NCI-H187 treated with DMSO at 0.1 percent for 48 hours (cell line): ENCODE measurements around the gene OR7G2.
"Not testable (repeated sequence)": the region's sequence is repeated elsewhere in the genome, so short reads cannot be mapped to it uniquely, and the experiment has no call there.

ENCODE experiments used
- DNase-seq: peaks from one replicate; lab custom pipeline; 2025; lab: John Stamatoyannopoulos, UW

OR7G2 gene

GRCh38 chr19:9073806-9074205 lies 33.5 kb downstream of the OR7G2 start:
- no peak for DNase-seq

GRCh38 chr19:9071720-9072119 lies 35.6 kb downstream of the OR7G2 start:
- not testable (repeated sequence) for DNase-seq

- no peak for DNase-seq
These were observed 37.2 kb downstream of the OR7G2 start for GRCh38 chr19:9070066-9070465.

GRCh38 chr19:9065457-9066014 lies 41.7 kb downstream of the OR7G2 start:
- no peak for DNase-seq

GRCh38 chr19:9061879-9062278 lies 45.4 kb downstream of the OR7G2 start:
- no peak for DNase-seq

GRCh38 chr19:9060564-9061340 lies 46.5 kb downstream of the OR7G2 start:
- no peak for DNase-seq

- no peak for DNase-seq
These were observed 48.2 kb downstream of the OR7G2 start for GRCh38 chr19:9058905-9059667.

- no peak for DNase-seq
These were observed 49.6 kb downstream of the OR7G2 start for GRCh38 chr19:9057505-9058258.

- DNase-seq, result not testable (repeated sequence)
These were observed 51.1 kb downstream of the OR7G2 start for GRCh38 chr19:9056131-9056530.

GRCh38 chr19:9054765-9055164 lies 52.5 kb downstream of the OR7G2 start:
- DNase-seq, result no peak

- DNase-seq, result no peak
These were observed 53.1 kb downstream of the OR7G2 start for GRCh38 chr19:9054207-9054606.

GRCh38 chr19:9053674-9054073 lies 53.6 kb downstream of the OR7G2 start:
- DNase-seq, result not testable (repeated sequence)

GRCh38 chr19:9052894-9053293 lies 54.4 kb downstream of the OR7G2 start:
- DNase-seq, result no peak
